ENCODE measurements around the gene PNPO.

The PNPO gene

GRCh38 chr17:47952171-47953021 is 11.0 kb downstream of the PNPO start:
- DNase-seq = no peak

- no peak for DNase-seq
These were observed 12.5 kb downstream of the PNPO start for GRCh38 chr17:47953909-47954308.

- DNase-seq = no peak
These were observed 14.4 kb downstream of the PNPO start for GRCh38 chr17:47955497-47956461.

GRCh38 chr17:47956791-47957590 is 15.6 kb downstream of the PNPO start:
- DNase-seq = no peak

- no peak for DNase-seq
These were observed 16.5 kb downstream of the PNPO start, which contains the start of gene PRR15L for GRCh38 chr17:47957591-47958490. TSS of gene PRR15L (minus strand) at chr17:47957883. CDS start at chr17:47953234, 4,649 bp downstream.

GRCh38 chr17:47959825-47960655 is 18.7 kb downstream of the PNPO start:
- no peak for DNase-seq

GRCh38 chr17:47961406-47961805 is 20.0 kb downstream of the PNPO start:
- DNase-seq = no peak

GRCh38 chr17:47962901-47963300 is 21.5 kb downstream of the PNPO start:
- DNase-seq = no peak

GRCh38 chr17:47964856-47965255 is 23.5 kb downstream of the PNPO start:
- no peak for DNase-seq

- DNase-seq = no peak
These were observed 24.7 kb downstream of the PNPO start for GRCh38 chr17:47966079-47966519.

- DNase-seq = no peak
These were observed 26.4 kb downstream of the PNPO start for GRCh38 chr17:47967607-47968252.

GRCh38 chr17:47968836-47969235 is 27.5 kb downstream of the PNPO start:
- DNase-seq = no peak

GRCh38 chr17:47969930-47970724 is 28.8 kb downstream of the PNPO start:
- DNase-seq = no peak

GRCh38 chr17:47970725-47971499 is 29.5 kb downstream of the PNPO start, which contains the start of gene CDK5RAP3:
TSS of gene CDK5RAP3 (plus strand) at chr17:47971113. CDS start at chr17:47971147, 34 bp downstream.
- peak; percentile 99 for DNase-seq

- no peak for DNase-seq
These were observed 32.2 kb downstream of the PNPO start for GRCh38 chr17:47973541-47973940.

- no peak for DNase-seq
These were observed 33.9 kb downstream of the PNPO start for GRCh38 chr17:47975189-47975822.

- DNase-seq = no peak
These were observed 34.4 kb downstream of the PNPO start for GRCh38 chr17:47975823-47976205.

- DNase-seq = peak; percentile 49
These were observed 37.0 kb downstream of the PNPO start for GRCh38 chr17:47978324-47978723.
